Activated CD8-positive, alpha-beta memory T cell treated with anti-CD3 and anti-CD28 coated beads, Interleukin-2, amount 10 ng/mL, durations not matched to agents 7 days and 5 days (primary cell): ENCODE results near the gene EIF2B1. TPM values are rescaled to one million over a fixed set of nuclear protein-coding genes. Genes with fewer than 3 reads are reported as not detected.

Experiments
- ATAC-seq: fragments of 150-1000 bp; cut with Tn5 transposase; one replicate; pipeline ENCODE4 v1.10.0; 2021; ENCODE audit warnings: moderate library complexity
- CTCF ChIA-PET: fragments of 350-600 bp; sonication (Branson Sonifier 250); formaldehyde crosslinking; loops from one replicate; lab custom pipeline; 2021; ENCODE audit warnings: antibody characterized with exemption; lab: Charles Lee
- DNase-seq: peaks from one replicate; pipeline ENCODE4 v3.0.0-alpha.2; 2020
- H3K27ac Mint-ChIP-seq: one replicate; pipeline ENCODE4 v1.8.0; 2021; ENCODE audit warnings: mild to moderate bottlenecking, mixed read lengths
- H3K27me3 Mint-ChIP-seq: one replicate; pipeline ENCODE4 v1.8.0; 2021; ENCODE audit warnings: mixed read lengths
- H3K36me3 Mint-ChIP-seq: one replicate; pipeline ENCODE4 v1.8.0; 2021; ENCODE audit warnings: mild to moderate bottlenecking, mixed read lengths
- H3K4me1 Mint-ChIP-seq: one replicate; pipeline ENCODE4 v1.8.0; 2021; ENCODE audit warnings: mixed read lengths
- H3K4me3 Mint-ChIP-seq: one replicate; pipeline ENCODE4 v1.8.0; 2021; ENCODE audit warnings: mild to moderate bottlenecking, moderate library complexity, mixed read lengths
- H3K9me3 Mint-ChIP-seq: one replicate; pipeline ENCODE4 v1.8.0; 2022; ENCODE audit warnings: low read depth, mixed read lengths
- total RNA-seq, 2 experiments: library from RNA; stranded (reverse); gene quantifications; one replicate each; pipeline ENCODE4 v1.2.3, GENCODE V29; 2021

EIF2B1 gene
- 10 to 100 TPM; 60.3 to 76.4 TPM for total RNA-seq

DNA sequence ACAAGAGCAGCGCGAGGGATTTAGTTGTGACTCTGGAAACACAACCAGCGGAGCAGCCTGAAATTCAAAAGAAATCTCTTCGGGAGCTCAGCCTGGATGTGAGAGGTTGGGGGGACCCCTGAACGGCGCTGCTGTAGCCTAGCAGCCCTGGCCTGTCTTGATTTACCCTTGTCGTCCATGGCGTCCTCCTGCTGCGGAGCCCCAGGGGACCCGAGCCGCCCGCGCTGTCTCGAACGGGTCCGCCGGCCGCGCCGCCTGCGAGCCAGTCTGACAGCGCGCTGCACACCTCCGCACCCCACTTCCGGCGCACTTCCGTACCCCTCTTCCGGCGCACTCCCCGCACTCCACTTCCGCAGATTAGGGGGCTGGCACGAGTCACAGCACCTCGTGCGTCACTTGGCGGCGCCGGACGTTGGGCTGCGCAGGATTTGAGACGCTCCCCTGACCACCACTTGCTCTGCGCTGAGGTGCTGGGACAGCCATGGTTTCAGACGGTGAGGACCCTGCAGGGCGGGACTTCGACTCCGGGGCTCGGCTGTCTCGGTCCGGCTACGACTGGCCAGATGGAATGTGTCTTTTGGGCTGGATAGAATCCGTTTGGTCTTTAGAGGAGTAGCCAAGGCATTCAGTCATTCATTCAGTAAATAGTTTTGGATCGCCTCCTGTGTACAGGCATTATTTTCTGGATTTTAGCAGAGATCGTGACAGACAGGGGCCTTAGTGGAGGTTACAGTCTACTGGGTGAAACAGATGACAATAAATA is at the start of gene EIF2B1, which contains the start of gene GTF2H3:
Gene EIF2B1, minus strand, starts transcription at position 308 of the 763 bp plus-strand sequence. Its CDS starts 129 bp downstream, at position 179.
Gene GTF2H3, plus strand, starts transcription at position 451 of the 763 bp plus-strand sequence. Its CDS starts 31 bp downstream, at position 482.
- H3K27me3 Mint-ChIP-seq: no peaks in the 10 kb centered on the region
- H3K36me3 Mint-ChIP-seq: peaks cover 26% of the 10 kb centered on the region
- H3K27ac Mint-ChIP-seq: peak within 1 kb of the TSS; percentile 93
- H3K9me3 Mint-ChIP-seq: no peaks in the 10 kb centered on the region
- CTCF ChIA-PET: interaction anchor here (1.1 to 2.0 kb wide), 4 partner anchors 10 to 268 kb away, joined by 3 to 5 read pairs (median 3); partner anchors contain the start of gene ATP6V0A2
- peaks cover 35% of the 10 kb centered on the region for H3K4me1 Mint-ChIP-seq
- ATAC-seq (peak; percentile 98), DNase-seq (peak; percentile 99)
- peak within 1 kb of the TSS; percentile 90 for H3K4me3 Mint-ChIP-seq

DNA sequence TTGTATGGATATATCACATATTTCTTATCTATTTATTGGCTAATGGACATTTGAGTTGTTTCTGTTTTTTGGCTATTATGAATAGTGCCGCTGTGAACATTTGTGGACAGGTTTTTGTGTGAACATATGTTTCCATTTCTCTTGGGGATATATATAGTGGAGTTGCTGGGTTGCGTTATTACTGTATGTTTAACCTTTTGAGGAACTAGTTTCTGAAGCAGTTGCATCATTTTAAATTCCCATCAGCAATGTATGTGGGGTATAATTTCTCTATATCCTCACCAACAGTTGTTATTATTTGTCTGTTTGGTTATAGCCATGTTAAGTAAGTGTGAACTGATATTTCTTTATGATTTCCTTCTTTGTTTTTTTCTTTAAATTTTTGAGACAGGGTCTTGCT is 48.1 kb upstream of the EIF2B1 start:
- no peak for ATAC-seq
- Mint-ChIP-seq H3K27ac (no peak overlapping the region), H3K27me3 (no peaks in the 10 kb centered on the region), H3K4me3 (no peak overlapping the region), H3K36me3 (no peaks in the 10 kb centered on the region), H3K9me3 (no peaks in the 10 kb centered on the region), H3K4me1 (peaks cover 3% of the 10 kb centered on the region)
- CTCF ChIA-PET: no interaction called here
- DNase-seq: no peak

DNA sequence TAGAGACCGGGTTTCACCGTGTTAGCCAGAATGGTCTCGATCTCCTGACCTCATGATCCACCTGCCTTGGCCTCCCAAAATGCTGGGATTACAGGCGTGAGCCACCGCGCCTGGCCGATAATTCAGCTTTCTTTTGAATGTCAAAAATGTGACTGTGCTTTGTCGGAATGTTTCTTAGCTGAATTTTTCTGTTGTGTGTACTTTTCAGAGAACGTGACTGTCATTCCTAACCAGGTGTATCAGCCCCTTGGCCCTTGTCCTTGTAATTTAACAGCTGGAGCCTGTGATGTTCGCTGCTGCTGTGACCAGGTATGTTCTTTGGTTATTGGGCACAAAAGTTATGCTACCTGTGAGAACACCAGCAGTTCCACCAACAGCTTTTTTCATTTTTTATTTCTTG is 45.5 kb upstream of the EIF2B1 start:
- no peak for ATAC-seq
- no peaks in the 10 kb centered on the region for H3K36me3 Mint-ChIP-seq
- DNase-seq: no peak
- CTCF ChIA-PET: interaction anchor here (0.6 to 1.0 kb wide), 2 partner anchors 9 to 16 kb away, joined by 3 to 4 read pairs; no protein-coding TSS in a partner anchor
- no peak overlapping the region for H3K4me3 Mint-ChIP-seq
- no peaks in the 10 kb centered on the region for H3K9me3 Mint-ChIP-seq
- H3K4me1 Mint-ChIP-seq: peaks cover under 1% of the 10 kb centered on the region
- no peaks in the 10 kb centered on the region for H3K27me3 Mint-ChIP-seq
- no peak overlapping the region for H3K27ac Mint-ChIP-seq

DNA sequence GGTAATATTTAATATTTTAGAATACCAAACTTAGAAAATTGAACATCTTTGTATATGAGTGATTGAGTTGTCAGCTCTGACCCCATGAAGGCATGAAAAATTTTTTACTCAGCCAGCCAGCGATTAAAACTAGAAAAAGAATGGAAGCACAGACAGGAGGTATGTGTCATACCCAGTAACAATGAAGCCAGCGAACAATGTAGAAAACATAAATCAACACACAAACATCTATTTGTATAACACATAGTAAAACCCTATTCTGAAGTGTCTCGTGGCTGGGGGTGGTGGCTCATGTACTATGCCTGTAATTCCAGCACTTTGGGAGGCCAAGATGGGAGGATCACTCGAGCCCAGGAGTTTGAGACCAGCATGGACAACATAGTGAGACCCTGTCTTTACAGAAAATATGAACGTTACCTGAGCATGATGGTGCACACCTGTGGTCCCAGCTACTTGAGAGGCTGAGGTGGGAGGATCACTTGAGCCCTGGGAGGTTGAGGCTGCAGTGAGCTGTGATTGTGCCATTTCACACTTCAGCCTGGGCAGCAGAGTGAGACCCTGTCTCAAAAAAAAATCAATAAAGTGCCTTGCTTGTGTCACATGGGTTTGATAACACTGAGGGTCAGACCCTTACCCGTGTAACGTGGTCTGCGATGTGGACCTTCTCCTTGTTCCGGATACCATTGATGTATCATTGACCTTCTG is 43.3 kb upstream of the EIF2B1 start:
- Mint-ChIP-seq H3K4me3 (no peak overlapping the region), H3K4me1 (peaks cover 2% of the 10 kb centered on the region), H3K36me3 (no peaks in the 10 kb centered on the region), H3K27ac (no peak overlapping the region), H3K27me3 (no peaks in the 10 kb centered on the region), H3K9me3 (no peaks in the 10 kb centered on the region)
- DNase-seq: no peak
- ATAC-seq: no peak
- CTCF ChIA-PET: interaction anchor here (0.7 kb wide), 1 partner anchor 18 kb away, joined by 3 read pairs; no protein-coding TSS in a partner anchor

DNA sequence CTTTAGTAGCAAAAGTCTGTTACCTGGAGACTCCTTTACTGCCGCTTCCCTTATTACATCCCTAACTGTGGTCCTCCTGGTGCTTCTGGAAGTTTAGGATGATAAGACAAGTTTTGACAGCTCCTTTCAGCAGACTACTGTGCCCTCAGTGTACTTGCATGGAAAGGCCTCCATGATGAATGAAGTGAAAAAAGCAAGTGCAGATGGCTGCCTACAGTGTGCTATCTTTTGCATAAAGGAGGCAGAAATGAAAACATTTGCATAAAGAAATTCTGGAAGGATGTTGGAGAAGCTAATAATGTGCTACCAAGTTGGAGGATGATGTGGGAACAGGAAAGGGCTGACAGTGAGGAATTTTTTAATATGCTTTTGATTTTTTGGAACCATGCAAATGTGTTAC is 42.0 kb upstream of the EIF2B1 start:
- H3K9me3 Mint-ChIP-seq: no peaks in the 10 kb centered on the region
- H3K36me3 Mint-ChIP-seq: no peaks in the 10 kb centered on the region
- no peak overlapping the region for H3K4me3 Mint-ChIP-seq
- H3K4me1 Mint-ChIP-seq: peaks cover 10% of the 10 kb centered on the region
- no peak overlapping the region for H3K27ac Mint-ChIP-seq
- ATAC-seq (no peak), DNase-seq (no peak)
- no peaks in the 10 kb centered on the region for H3K27me3 Mint-ChIP-seq
- CTCF ChIA-PET: interaction anchor here (1.0 kb wide), 1 partner anchor 38 kb away, joined by 3 read pairs; no protein-coding TSS in a partner anchor

DNA sequence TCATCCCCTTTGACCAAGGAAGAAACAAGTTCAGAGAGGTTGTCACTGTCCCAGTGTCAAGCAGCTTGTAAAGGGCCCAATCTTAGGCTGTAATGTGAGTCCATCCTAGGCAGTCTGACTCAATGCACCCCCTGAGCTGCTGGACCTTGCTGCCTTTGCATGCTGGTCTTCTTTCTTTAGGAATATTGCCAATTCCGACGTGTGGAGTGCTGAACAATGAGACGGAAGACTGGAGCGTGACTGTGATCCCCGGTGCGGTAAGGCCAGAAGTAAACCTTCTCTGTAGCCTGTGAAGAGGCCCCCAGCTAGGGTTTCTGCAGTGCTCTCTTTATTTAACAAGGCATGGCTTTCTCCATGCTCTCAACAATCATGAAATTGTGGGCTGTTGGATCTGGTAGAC is 38.4 kb upstream of the EIF2B1 start:
- Mint-ChIP-seq H3K36me3 (no peaks in the 10 kb centered on the region), H3K4me3 (peak overlapping the region; percentile 79), H3K9me3 (no peaks in the 10 kb centered on the region), H3K4me1 (peaks cover 10% of the 10 kb centered on the region), H3K27me3 (no peaks in the 10 kb centered on the region), H3K27ac (no peak overlapping the region)
- DNase-seq (no peak), ATAC-seq (no peak)
- CTCF ChIA-PET: interaction anchor here (1.0 to 2.5 kb wide), 3 partner anchors 11 to 40 kb away, joined by 4 to 11 read pairs (median 4); partner anchors contain the start of gene ATP6V0A2

DNA sequence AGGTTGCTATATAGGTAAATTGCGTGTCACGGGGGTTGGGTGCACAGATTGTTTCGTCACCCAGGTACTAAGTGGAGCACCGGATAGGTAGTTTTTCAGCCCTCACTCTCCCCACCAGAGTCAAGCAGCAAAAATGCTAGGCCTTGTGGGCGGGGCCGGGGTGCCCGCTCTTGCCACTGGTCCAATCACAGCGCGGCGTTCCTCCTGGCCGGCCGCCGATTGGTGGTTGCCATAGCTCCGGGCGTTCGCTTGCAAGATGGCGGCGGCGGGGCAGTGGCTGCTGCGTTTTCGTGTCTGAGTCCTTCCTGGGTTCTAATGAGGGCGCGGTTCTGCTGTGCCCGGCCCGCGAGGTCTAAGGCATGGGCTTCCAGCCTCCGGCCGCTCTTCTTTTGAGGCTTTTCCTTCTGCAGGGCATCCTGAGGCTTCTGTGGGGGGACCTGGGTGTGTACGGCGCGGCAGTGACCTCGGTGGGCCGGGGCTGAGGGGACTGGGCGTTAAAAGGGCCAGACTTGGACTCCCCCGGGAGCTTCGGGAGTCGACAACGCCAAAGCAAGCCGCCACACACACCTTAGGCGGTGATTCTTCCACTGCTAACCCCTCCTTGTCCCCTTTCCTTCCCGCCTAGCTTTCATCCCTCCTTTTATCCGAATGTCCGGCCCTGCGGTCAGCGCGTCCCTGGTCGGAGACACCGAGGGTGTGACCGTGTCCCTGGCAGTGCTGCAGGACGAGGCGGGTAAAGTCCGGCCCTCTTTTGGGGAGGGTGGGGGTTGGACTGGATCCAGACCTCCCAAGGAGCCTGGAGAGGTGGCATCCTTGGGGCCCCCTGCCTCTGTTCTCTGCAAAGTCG is 37.6 kb upstream of the EIF2B1 start, which contains the start of gene TCTN2:
Gene TCTN2, plus strand, starts transcription at position 232 of the 847 bp plus-strand sequence. Its CDS starts 128 bp downstream, at position 360.
- peak; percentile 97 for DNase-seq
- Mint-ChIP-seq H3K27ac (peak within 1 kb of the TSS; percentile 19), H3K4me1 (peaks cover 10% of the 10 kb centered on the region), H3K27me3 (no peaks in the 10 kb centered on the region), H3K9me3 (no peaks in the 10 kb centered on the region), H3K36me3 (no peaks in the 10 kb centered on the region), H3K4me3 (peak within 1 kb of the TSS; percentile 79)
- peak; percentile 100 for ATAC-seq
- CTCF ChIA-PET: interaction anchor here (1.0 to 2.5 kb wide), 3 partner anchors 10 to 41 kb away, joined by 4 to 11 read pairs (median 4); partner anchors contain the start of gene ATP6V0A2

DNA sequence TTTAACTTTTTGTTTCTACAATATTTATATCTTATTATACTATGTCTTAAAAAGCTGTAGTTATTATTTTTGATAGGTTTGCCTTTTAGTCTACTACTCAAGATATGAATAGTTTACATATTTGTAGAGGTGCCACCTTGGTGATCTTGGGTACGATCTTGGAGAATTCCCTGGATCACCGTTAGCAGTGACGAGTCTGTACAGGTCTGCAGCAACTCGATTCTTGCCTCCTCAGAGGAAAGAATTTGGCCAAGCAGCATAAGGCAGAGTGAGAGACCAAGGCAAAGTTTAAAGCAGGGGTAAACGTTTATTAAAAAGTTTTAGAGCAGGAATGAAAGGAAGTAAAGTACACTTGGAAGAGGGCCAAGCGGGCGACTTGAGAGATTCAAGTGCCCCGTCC is 34.3 kb upstream of the EIF2B1 start:
- CTCF ChIA-PET: no interaction called here
- ATAC-seq (no peak), DNase-seq (no peak)
- Mint-ChIP-seq H3K4me1 (peaks cover 10% of the 10 kb centered on the region), H3K4me3 (no peak overlapping the region), H3K36me3 (peaks cover 12% of the 10 kb centered on the region), H3K27ac (no peak overlapping the region), H3K27me3 (no peaks in the 10 kb centered on the region), H3K9me3 (no peaks in the 10 kb centered on the region)

DNA sequence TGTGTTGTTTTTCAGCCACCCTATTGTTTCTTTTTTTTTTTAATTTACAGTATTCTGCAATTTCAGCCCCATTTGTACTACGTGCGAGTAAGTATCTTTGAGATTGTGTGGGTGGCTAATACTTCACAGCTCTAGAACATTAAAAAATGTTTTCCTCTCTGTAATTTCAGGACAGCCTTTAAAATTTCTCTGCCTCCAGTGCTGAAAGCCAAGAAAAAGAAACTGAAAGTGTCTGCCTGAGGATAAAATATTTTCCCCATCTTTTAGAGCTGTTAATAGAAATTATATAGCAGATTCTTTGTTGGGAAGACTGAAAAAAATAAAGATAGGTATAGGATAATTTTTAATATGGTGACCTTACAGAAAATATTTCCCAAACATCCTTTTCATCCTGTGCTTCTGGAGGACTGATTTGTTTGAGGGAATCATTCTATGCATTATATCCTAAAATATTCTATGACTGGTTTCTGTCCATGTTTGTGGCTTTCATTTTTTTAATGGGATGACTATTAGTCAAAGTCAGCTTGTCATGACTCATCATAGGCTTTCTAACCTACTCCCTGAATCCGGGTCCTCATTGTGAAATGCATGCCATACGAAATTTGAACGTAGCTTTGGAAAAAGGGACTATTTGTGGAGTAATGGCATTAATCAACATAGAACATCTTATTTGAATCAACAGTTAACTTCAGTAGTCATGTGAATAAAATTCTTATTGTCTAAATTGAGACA is 26.7 kb upstream of the EIF2B1 start:
- CTCF ChIA-PET: interaction anchor here (3.1 kb wide), 1 partner anchor 11 kb away, joined by 11 read pairs; the partner anchor contains the start of gene TCTN2
- H3K9me3 Mint-ChIP-seq: no peaks in the 10 kb centered on the region

DNA sequence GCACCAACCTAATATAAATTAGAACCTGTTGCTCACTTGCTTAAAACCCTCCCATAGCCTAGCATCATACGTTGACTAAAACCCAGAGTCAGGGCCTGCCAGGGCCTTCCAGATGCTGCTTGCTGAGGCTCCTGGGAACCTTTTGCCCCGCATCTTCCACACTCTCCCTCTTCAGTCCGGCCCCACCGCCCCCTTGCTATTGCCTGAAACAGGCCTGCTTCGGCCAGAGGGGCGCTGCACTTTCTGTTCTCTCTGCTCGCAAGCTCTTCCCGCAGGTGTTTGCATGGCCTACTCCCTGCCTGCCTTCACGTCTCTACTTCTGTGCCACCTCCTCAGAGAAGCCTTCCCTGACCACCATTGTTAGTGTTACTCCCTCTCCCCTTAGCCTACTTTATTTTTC is 23.7 kb upstream of the EIF2B1 start:
- H3K9me3 Mint-ChIP-seq: no peaks in the 10 kb centered on the region
- no peak overlapping the region for H3K4me3 Mint-ChIP-seq
- CTCF ChIA-PET: no interaction called here
- peaks cover 41% of the 10 kb centered on the region for H3K36me3 Mint-ChIP-seq
- ATAC-seq (no peak), DNase-seq (no peak)
- no peak overlapping the region for H3K27ac Mint-ChIP-seq
- peaks cover 24% of the 10 kb centered on the region for H3K4me1 Mint-ChIP-seq
- H3K27me3 Mint-ChIP-seq: no peaks in the 10 kb centered on the region

More for the DNA sequence above, 26.7 kb upstream of the EIF2B1 start:
- no peaks in the 10 kb centered on the region for H3K27me3 Mint-ChIP-seq
- H3K36me3 Mint-ChIP-seq: peaks cover 42% of the 10 kb centered on the region
- H3K4me3 Mint-ChIP-seq: peak overlapping the region; percentile 41
- DNase-seq: no peak
- ATAC-seq: no peak
- H3K27ac Mint-ChIP-seq: peak overlapping the region; percentile 87
- H3K4me1 Mint-ChIP-seq: peaks cover 22% of the 10 kb centered on the region

DNA sequence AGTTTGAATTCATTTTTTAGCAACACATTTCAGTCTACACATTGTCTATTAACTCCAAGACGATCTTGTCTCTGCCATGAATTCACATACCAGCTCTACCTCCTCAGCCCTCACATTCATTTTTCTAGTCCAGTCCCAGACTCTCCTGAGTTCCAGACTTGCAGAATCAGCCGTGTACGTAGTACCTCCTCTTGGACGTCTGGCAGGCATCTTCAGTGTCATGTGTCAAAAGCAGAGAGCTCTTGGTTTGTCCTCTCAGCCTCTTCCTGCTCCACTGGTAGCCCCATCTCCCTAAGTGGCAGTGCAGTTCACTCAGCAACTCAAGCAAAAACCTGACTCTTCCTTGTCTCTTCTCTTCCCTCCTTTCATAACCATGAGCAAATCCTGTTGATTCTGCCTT is 22.9 kb upstream of the EIF2B1 start:
- H3K27ac Mint-ChIP-seq: no peak overlapping the region
- no peaks in the 10 kb centered on the region for H3K27me3 Mint-ChIP-seq
- DNase-seq (no peak), ATAC-seq (no peak)
- peaks cover 24% of the 10 kb centered on the region for H3K4me1 Mint-ChIP-seq
- H3K4me3 Mint-ChIP-seq: no peak overlapping the region
- peaks cover 46% of the 10 kb centered on the region for H3K36me3 Mint-ChIP-seq
- CTCF ChIA-PET: interaction anchor here (1.0 kb wide), 1 partner anchor 56 kb away, joined by 4 read pairs; the partner anchor contains the start of gene ATP6V0A2
- H3K9me3 Mint-ChIP-seq: no peaks in the 10 kb centered on the region

DNA sequence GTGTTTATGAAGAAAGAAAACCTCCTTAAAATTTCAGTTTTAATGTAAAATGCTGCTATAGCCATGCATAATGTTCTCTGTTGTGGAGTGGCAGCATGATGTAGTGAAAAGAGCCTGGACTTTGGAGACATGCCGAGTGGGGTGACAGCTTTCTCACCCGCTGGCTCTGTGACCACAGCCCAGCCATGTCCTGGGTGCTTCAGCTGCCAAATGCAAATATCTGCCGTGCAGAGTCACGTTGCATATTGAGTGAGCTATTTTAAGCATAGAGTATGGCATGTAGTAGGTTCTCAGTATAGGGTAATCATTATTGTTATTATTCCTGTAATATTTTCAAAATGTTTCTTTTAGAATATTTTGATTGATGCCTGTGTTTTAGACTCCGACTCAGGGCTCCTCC is 21.9 kb upstream of the EIF2B1 start:
- Mint-ChIP-seq H3K4me3 (no peak overlapping the region), H3K36me3 (peaks cover 48% of the 10 kb centered on the region), H3K4me1 (peaks cover 21% of the 10 kb centered on the region), H3K27ac (no peak overlapping the region), H3K9me3 (no peaks in the 10 kb centered on the region), H3K27me3 (no peaks in the 10 kb centered on the region)
- ATAC-seq (no peak), DNase-seq (no peak)
- CTCF ChIA-PET: no interaction called here
